ENCODE results near the gene ANKRD63. TPM values are rescaled to one million over a fixed set of nuclear protein-coding genes. Genes with fewer than 3 reads are reported as not detected.

The ANKRD63 gene
- polyA plus RNA-seq, 1 donor (not counting 4 experiments of a cell fraction or from before 2014, with no cell fraction given): not detected

DNA sequence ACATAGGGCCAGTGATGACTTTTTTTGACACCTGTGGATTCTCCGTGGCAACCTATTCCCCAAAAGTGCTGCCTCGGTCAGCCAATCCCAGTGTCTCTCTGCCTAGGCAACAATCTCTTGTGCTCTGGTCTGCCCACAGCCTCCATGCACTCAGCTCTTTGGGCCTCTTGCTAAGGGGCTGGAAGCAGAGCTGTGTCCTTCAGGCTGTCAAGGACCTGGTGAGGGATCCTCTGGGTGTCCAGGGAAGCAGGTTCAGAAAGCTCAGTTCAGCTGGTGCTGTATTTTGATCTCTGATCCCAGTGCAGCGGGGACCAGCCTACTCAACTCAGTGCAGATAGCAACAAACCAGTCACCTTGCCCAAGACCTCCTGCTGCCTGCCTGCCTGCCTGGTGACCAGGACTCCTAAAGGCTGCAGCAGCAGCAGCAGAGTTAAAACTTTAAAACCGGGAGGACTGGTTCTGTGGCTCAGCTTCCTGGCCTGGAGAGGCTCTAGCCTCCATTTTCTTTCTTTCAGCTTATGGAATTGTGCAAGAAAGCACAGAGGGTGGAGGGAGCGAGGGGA is 37.8 kb downstream of the ANKRD63 start:
- Histone ChIP-seq H3K36me3 (ENCODE audit: control insufficient read depth in 2 of 2, extremely low read depth in 1 of 2, insufficient read depth in 2 of 2, low read length in 2 of 2) (peaks cover 5 to 9% of the 10 kb centered on the region in 2 experiments), H3K4me3 (ENCODE audit: control insufficient read depth in 2 of 3, extremely low read depth in 1 of 3, insufficient read depth in 2 of 3, low read depth in 1 of 3, low read length in 3 of 3) (no peak overlapping the region), H4K20me1 (ENCODE audit: control insufficient read depth, extremely low read depth, insufficient read depth, low read length) (peaks cover 4% of the 10 kb centered on the region), H3K27ac (ENCODE audit: control insufficient read depth, insufficient read depth, low read length) (no peak overlapping the region), H3K4me2 (ENCODE audit: control insufficient read depth, extremely low read depth, insufficient read depth, low read depth, low read length) (peak overlapping the region; percentile 61), H3K79me2 (ENCODE audit: control insufficient read depth, insufficient read depth, low read length) (peaks cover 13% of the 10 kb centered on the region), H3K9me3 (ENCODE audit: control insufficient read depth, low read depth, low read length) (no peaks in the 10 kb centered on the region), H3K4me1 (ENCODE audit: control insufficient read depth, extremely low read depth, insufficient read depth, low read length) (peaks cover 78% of the 10 kb centered on the region), H3K9ac (ENCODE audit: control insufficient read depth, extremely low read depth, insufficient read depth, low read length) (no peak overlapping the region), H3K9me1 (ENCODE audit: control insufficient read depth, extremely low read depth, insufficient read depth, low read length) (peaks cover 8% of the 10 kb centered on the region), H3K27me3 (ENCODE audit: control insufficient read depth, extremely low read depth, insufficient read depth, low read length) (no peaks in the 10 kb centered on the region), H2AFZ (ENCODE audit: control insufficient read depth, low read length) (no peak overlapping the region)
- FAIRE-seq (peak; percentile 9), DNase-seq (ENCODE audit: low read depth, low spot score) (no peak)
- dilution Hi-C loops (cut with MboI; ENCODE audit: extremely low pct_ligation_motif_present, low sequenced_read_pairs): no loop called here
- TF ChIP-seq, protein P1, sequence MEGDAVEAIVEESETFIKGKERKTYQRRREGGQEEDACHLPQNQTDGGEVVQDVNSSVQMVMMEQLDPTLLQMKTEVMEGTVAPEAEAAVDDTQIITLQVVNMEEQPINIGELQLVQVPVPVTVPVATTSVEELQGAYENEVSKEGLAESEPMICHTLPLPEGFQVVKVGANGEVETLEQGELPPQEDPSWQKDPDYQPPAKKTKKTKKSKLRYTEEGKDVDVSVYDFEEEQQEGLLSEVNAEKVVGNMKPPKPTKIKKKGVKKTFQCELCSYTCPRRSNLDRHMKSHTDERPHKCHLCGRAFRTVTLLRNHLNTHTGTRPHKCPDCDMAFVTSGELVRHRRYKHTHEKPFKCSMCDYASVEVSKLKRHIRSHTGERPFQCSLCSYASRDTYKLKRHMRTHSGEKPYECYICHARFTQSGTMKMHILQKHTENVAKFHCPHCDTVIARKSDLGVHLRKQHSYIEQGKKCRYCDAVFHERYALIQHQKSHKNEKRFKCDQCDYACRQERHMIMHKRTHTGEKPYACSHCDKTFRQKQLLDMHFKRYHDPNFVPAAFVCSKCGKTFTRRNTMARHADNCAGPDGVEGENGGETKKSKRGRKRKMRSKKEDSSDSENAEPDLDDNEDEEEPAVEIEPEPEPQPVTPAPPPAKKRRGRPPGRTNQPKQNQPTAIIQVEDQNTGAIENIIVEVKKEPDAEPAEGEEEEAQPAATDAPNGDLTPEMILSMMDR (optimal IDR thresholded peaks at IDR 0.05 in 1 of 3, IDR thresholded peaks at IDR 0.05 in 1 of 3, conservative IDR thresholded peaks at IDR 0.05 in 1 of 3; ENCODE audit: extremely low read depth in 1 of 3, insufficient read depth in 2 of 3, low read length in 3 of 3): no peak
- TF ChIP-seq EZH2 (IDR thresholded peaks at IDR 0.05; ENCODE audit: low read length): no peak

DNA sequence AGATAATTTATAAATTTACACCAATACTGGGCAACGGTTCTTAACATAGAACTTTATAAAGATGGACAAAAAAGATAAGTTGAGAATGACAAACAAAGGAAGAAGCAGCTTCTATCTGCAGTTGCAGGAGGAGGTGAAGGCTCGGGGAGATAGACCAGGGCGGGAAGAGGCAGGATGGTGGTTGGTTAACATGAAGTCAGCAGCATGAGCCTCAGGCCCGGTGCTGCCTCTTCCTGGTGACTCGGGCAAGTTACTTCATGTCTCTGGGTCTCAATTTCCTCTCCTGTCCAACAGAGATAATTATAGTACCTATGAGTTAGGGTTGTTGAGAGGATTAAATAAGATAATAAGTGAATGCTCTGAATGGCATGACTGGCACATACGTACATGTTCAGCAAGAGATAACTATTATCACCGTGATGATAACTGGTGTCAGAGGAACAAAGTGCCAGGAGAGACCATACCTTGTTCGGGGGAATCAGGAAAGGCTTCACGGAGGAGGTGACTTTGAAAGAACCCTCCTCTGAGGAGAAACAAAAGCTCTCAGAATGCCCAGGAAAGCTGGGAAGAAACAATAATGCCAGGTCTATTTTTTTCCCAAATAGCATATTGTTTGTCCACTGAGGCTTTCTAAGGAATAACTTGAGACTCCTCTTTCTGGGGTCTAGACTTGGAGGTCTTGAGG is 39.6 kb downstream of the ANKRD63 start:
- TF ChIP-seq, protein P1 (optimal IDR thresholded peaks at IDR 0.05 in 1 of 3, IDR thresholded peaks at IDR 0.05 in 1 of 3, conservative IDR thresholded peaks at IDR 0.05 in 1 of 3; ENCODE audit: extremely low read depth in 1 of 3, insufficient read depth in 2 of 3, low read length in 3 of 3): peak in 1 of 3 experiments; percentile 11
- TF ChIP-seq EZH2 (IDR thresholded peaks at IDR 0.05; ENCODE audit: low read length): no peak
- no peak overlapping the region for H3K4me3 ChIP-seq (ENCODE audit: control insufficient read depth in 2 of 3, extremely low read depth in 1 of 3, insufficient read depth in 2 of 3, low read depth in 1 of 3, low read length in 3 of 3)
- no peak overlapping the region for H2AFZ ChIP-seq (ENCODE audit: control insufficient read depth, low read length)
- H3K36me3 ChIP-seq (ENCODE audit: control insufficient read depth in 2 of 2, extremely low read depth in 1 of 2, insufficient read depth in 2 of 2, low read length in 2 of 2): peaks cover 5% of the 10 kb centered on the region in 2 experiments
- no peaks in the 10 kb centered on the region for H3K27me3 ChIP-seq (ENCODE audit: control insufficient read depth, extremely low read depth, insufficient read depth, low read length)
- DNase-seq (ENCODE audit: low read depth, low spot score): no peak
- peaks cover 13% of the 10 kb centered on the region for H3K79me2 ChIP-seq (ENCODE audit: control insufficient read depth, insufficient read depth, low read length)
- no peak overlapping the region for H3K27ac ChIP-seq (ENCODE audit: control insufficient read depth, insufficient read depth, low read length)
- peak; percentile 92 for FAIRE-seq
- dilution Hi-C loops (cut with MboI; ENCODE audit: extremely low pct_ligation_motif_present, low sequenced_read_pairs): no loop called here
- no peaks in the 10 kb centered on the region for H3K9me3 ChIP-seq (ENCODE audit: control insufficient read depth, low read depth, low read length)
- peaks cover 77% of the 10 kb centered on the region for H3K4me1 ChIP-seq (ENCODE audit: control insufficient read depth, extremely low read depth, insufficient read depth, low read length)
- no peak overlapping the region for H3K9ac ChIP-seq (ENCODE audit: control insufficient read depth, extremely low read depth, insufficient read depth, low read length)
- no peaks in the 10 kb centered on the region for H4K20me1 ChIP-seq (ENCODE audit: control insufficient read depth, extremely low read depth, insufficient read depth, low read length)
- H3K9me1 ChIP-seq (ENCODE audit: control insufficient read depth, extremely low read depth, insufficient read depth, low read length): peaks cover 8% of the 10 kb centered on the region
- peak overlapping the region; percentile 22 for H3K4me2 ChIP-seq (ENCODE audit: control insufficient read depth, extremely low read depth, insufficient read depth, low read depth, low read length)

Data from keratinocyte (primary cell).